IPS-11a (cell line): ENCODE results near the gene ARHGEF39.

Experiments
- H3K4me3 ChIP-seq: one replicate; pipeline ENCODE4 v1.5.1; 2013; ENCODE audit warnings: low read depth, low read length, control low read depth

ARHGEF39 gene

DNA sequence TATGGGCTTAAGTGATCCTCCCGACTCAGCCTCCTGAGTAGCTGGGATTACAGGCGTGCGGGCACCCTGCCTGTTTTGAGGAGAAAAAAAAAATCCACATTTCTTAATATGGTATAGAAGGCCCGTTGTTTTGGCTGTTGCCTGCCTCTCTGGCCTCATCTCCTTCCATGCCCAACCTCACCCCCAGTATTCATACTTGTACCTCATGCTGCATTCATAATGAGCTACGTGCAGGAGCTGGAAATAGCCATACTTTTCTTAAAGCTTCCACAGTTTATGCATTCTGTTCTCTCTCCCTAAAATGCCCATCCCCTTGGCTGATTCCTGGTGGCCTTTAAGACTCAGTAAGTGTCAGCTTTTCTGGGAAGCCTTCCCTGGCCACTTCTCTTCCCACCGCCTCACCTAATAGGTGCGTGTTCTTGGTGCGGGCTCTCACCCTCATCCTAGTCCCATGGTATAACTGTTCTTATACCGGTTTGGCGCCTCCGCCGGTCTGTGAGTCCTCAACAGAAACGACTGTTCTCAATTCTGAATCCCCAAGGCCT is 26.8 kb upstream of the ARHGEF39 start:
- H3K4me3 ChIP-seq = no peak overlapping the region

DNA sequence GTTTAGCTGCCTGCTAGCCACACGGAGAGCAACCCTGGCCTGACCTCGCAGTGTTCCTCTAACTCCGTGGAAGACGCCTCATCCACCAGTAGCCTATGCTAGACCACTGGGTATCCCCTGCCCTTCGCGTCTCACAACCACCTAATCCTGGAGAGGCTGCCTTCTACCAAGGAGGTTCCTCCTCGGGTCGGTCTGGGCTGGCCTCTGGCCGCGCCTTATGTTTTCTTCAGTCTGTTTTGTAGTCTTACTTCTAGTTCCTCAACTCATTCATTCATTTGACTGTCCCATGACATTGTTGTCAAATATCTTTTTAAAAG is 26.3 kb upstream of the ARHGEF39 start:
- peak overlapping the region; percentile 54 for H3K4me3 ChIP-seq

DNA sequence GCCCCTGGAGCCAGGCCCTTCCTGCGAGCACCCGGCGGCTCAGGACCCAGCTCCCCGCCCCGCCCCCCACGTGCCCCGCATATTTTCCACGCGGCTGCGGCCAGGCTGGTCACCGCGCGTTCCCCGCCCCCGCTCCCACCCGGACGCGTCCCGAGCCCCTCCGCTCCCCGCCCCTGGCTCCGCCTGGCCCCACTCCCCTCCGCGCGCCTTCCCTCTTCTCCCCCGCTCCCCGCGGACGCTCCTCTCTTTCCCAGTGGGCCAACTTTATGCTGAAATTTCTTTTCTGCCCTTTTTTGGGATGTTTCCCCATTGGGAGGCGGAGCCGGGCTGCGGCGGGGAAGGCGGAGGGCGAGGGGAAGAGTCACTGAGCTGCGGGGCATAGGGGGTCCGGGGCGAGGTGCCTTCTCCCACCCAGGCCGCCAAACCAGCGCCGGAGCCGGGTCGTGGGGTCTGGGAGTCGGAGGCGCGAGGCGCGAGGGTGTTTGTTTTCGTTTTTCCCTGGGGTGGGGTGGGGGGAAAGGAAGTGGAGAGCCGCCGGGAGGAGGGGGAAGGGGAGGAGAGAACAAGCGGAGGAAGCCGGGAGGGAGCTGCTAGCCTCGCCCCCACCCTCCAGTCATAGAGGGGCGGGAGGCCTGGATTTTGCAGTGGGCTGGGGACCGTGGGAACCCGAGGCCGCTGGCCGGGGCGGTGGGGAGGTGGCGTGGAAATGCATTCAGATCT is 25.8 kb upstream of the ARHGEF39 start:
- H3K4me3 ChIP-seq = peak overlapping the region; percentile 89

GRCh38 chr9:35690294-35690613 is 25.3 kb upstream of the ARHGEF39 start:
- H3K4me3 ChIP-seq = peak overlapping the region; percentile 89

- H3K4me3 ChIP-seq = peak within 1 kb of the TSS; percentile 89
Observed at GRCh38 chr9:35689542-35690293, 24.7 kb upstream of the ARHGEF39 start, which contains the start of gene TPM2. TPM2 (minus strand) TSS chr9:35689925; CDS start chr9:35689817, 108 bp downstream.

DNA sequence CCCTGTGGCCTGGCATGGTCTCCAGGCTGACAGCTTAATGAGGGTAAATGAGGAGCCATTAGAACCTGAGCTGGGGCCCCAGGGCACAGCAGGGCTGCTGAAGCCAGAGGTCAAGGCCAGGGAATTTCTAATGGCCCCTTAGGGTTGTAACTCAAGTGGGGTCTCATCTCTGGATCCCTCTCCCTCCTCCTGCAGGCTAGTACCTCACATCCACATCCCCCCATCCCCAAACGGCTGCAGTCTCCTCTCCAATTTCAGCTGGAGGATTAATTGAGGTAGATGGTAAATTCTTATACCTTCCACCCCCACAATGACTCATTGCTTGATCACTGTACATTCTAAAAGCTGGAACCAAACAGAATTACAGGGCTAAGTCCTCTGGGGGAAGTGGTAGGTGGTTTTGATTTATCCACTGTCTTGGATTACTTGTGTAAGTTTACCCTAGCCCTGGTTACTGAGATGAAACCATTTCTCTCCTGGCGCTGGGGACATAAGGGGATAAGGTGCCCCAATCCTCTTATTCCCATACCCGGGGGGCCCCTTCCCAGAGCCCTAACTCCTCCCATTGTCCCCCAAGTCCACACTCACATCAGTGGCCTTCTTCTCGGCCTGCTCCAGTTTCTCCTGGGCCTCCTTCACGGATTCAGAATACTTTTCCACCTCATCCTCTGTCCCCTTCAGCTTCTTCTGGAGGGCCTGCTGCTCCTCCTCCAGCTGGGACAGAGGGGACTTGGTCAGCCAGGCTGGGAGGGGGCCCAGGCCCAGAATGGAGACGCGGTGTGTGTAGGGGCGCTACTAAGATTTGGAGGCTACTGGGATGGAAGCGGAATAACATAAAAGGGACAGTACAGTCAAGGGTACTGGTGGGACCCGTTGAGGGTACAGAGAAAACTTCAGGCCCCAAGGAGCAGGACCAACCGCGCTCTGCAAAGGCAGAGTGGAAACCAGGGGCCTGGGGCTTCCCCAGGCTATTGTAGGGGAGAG is 23.9 kb upstream of the ARHGEF39 start:
- H3K4me3 ChIP-seq = peak overlapping the region; percentile 89

DNA sequence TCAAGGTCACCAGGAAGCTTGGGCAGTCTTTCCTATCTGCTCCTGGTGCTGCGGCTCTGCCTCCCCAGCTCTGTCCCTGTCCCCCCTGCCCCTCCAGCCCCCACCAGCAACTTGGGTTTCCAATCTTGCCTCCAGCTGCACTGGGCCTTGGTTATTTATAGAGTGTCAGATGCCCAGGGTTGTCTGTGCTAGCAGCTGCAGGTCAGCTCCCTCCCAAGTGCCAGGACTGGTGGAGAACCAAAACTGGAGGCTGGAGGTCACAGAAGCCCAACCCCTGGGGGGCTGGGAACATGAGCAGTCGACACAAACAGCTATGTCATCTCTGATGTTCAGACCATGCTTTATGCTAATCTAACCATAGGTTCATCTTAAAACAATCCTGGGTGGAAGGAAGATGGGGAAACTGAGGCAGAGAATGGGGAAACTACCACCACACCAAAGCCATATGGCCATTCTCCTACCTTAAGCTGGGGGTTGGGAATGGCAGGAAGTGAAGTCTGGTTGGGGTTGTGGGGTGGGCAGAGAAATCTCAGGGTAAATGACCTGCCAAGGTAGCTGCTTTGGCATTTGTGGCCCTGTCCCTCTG is 23.1 kb upstream of the ARHGEF39 start:
- H3K4me3 ChIP-seq = peak overlapping the region; percentile 4

GRCh38 chr9:35687306-35687705 is 22.3 kb upstream of the ARHGEF39 start:
- H3K4me3 ChIP-seq = no peak overlapping the region

- no peak overlapping the region for H3K4me3 ChIP-seq
Observed at GRCh38 chr9:35686222-35687203, 21.5 kb upstream of the ARHGEF39 start.

DNA sequence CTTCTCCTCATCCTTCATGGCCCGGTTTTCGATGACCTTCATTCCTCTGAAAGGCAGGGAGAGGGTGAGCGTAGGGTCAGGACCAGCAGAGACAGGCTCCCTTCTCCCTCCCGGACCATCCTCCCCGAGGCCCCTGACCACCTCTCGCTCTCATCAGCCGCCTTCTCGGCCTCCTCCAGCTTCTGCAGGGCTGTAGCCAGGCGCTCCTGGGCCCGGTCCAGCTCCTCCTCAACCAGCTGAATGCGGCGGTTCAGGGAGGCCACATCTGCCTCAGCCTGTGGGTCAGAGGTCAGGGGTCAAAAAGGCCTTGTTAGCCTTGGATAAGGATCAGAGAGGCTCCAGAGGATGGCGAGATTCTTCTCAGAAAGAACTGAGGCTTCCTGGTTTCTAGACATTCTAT is 20.5 kb upstream of the ARHGEF39 start:
- no peak overlapping the region for H3K4me3 ChIP-seq

DNA sequence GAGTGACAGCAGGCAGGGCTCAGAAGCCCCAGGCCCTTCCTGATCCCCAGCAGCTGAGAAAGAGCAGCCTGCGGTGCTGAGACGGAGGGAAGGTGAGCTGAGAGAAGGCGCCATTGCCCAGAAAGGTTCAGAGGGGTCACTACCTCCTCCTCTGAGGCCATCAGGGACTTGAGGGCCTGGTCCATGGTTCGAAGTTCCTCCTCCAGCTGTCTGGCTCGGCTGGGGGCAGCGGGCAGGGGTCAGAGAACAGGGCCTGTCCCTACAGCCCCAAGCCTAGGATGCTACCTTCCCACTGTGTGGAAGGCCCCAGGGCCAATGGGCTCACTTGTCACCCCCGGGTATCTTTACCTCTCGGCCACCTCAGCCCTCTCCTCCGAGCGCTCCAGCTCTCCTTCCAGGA is 19.9 kb upstream of the ARHGEF39 start:
- H3K4me3 ChIP-seq = no peak overlapping the region

- no peak overlapping the region for H3K4me3 ChIP-seq
Observed at GRCh38 chr9:35683323-35683722, 18.3 kb upstream of the ARHGEF39 start.

- no peak overlapping the region for H3K4me3 ChIP-seq
Observed at GRCh38 chr9:35682520-35683315, 17.7 kb upstream of the ARHGEF39 start.

DNA sequence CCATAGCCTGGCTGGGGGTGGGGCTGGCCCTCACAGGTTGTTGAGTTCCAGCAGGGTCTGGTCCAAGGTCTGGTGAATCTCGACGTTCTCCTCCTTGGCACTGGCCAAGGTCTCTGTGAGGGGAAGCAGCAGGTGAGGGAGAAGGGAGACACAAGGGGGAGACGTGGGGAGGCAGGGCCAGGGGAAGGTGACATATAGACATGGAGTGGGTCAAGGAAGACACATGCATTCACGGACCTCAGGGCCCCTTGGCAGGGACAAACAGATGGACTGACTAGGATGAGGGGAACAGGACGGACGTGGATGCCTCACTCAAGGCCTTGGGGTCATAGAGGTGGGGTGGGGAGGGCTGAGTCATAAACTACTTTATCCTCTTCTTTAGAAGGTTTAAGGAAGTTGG is 17.1 kb upstream of the ARHGEF39 start:
- H3K4me3 ChIP-seq = no peak overlapping the region

- no peak overlapping the region for H3K4me3 ChIP-seq
Observed at GRCh38 chr9:35681341-35682002, 16.5 kb upstream of the ARHGEF39 start.

GRCh38 chr9:35680331-35681105 is 15.5 kb upstream of the ARHGEF39 start:
- no peak overlapping the region for H3K4me3 ChIP-seq

- H3K4me3 ChIP-seq = no peak overlapping the region
Observed at GRCh38 chr9:35679766-35680330, 14.9 kb upstream of the ARHGEF39 start.
